Measurements from ENCODE around the gene OGFOD2.

GRCh38 chr12:122968104-122968503, 6.9 kb upstream of the OGFOD2 start:
- TF ChIP-seq GABPA (IDR thresholded peaks at IDR 0.05 in 1 of 2, conservative IDR thresholded peaks at IDR 0.05 in 1 of 2) = no peak
- no peak for TF ChIP-seq MAX (IDR thresholded peaks at IDR 0.05)
- no peak for TF ChIP-seq FOXA1 (IDR thresholded peaks at IDR 0.05)
- TF ChIP-seq YY1 (IDR thresholded peaks at IDR 0.05) = no peak
- TF ChIP-seq CTCF (IDR thresholded peaks at IDR 0.05; ENCODE audit: low read depth, low read length, missing input control) = no peak
- no peak for TF ChIP-seq ATF3 (IDR thresholded peaks at IDR 0.05)
- no peak for TF ChIP-seq EGR1 (IDR thresholded peaks at IDR 0.05; ENCODE audit: low read depth in 2 of 2)
- no peak for TF ChIP-seq REST (IDR thresholded peaks at IDR 0.05)
- no peak for TF ChIP-seq RAD21 (IDR thresholded peaks at IDR 0.05)

Data from liver (tissue), 3 donors.